K562 (cell line): ENCODE results near the gene MAST1. TPM values are rescaled to one million over a fixed set of nuclear protein-coding genes. Genes with fewer than 3 reads are reported as not detected.
A peak's percentile ranks its signal among the peaks of the same experiment; 100 is the strongest.

Experiments
- ATF1 ChIP-seq, 2 experiments: fragments of 450-650 bp in 1 of 2; IDR thresholded peaks; 2 replicates each; pipeline ENCODE4 v1.6.1; 2016; ENCODE audit warnings: missing compliant biosample characterization in 1 of 2, missing genetic modification characterization in 1 of 2
- HDAC2 ChIP-seq: fragments of 450-650 bp; IDR thresholded peaks from 2 replicates; pipeline ENCODE4 v1.6.1; 2016; ENCODE audit warnings: mild to moderate bottlenecking
- PHF8 ChIP-seq: fragments of 200-600 bp; sonication (generic); IDR thresholded peaks from 2 replicates; pipeline ENCODE4 v1.6.1; 2012; ENCODE audit warnings: mixed run types, mild to moderate bottlenecking, inconsistent platforms, low read length, moderate library complexity, borderline replicate concordance
- SRSF1 ChIP-seq: fragments of 200-400 bp; formaldehyde crosslinking; IDR thresholded peaks from 2 replicates; pipeline ENCODE4 v1.6.1; 2017; ENCODE audit warnings: mild to moderate bottlenecking, low read depth, low read length, moderate library complexity
- THRB ChIP-seq: fragments of 450-650 bp; formaldehyde crosslinking; conservative IDR thresholded peaks from 2 replicates; pipeline ENCODE4 v1.4.0; 2022; ENCODE audit warnings: mild to moderate bottlenecking, missing genetic modification characterization
- ZNF395 ChIP-seq: fragments of 200-800 bp; sonication (Bioruptor generic); IDR thresholded peaks from 2 replicates; pipeline ENCODE4 v1.6.1; 2017; ENCODE audit warnings: missing genetic modification characterization, missing compliant biosample characterization
- polyA plus RNA-seq, 8 experiments: library from polyadenylated mRNA; depleted of rRNA in 4 of 8; stranded (reverse) in 5 of 8; unstranded in 3 of 8; fragments of >200 nt; fragmentation: Nextera tagmentation in 2 of 8; fragmentation: Illumina TruSeq in 1 of 8; extraction: Ambion mirVana in 2 of 8; extraction: Trizol in 1 of 8; gene quantifications; 2 replicates each; pipeline versions ENCODE4 v1.2.1 to v1.2.3, GENCODE V29; 2011 to 2014; ENCODE audit warnings: inconsistent platforms in 1 of 8, missing spikeins in 1 of 8
- total RNA-seq, 7 experiments: library from RNA; depleted of rRNA in 6 of 7; stranded (reverse); fragments of >200 nt in 6 of 7; fragmentation: Illumina TruSeq in 2 of 7; extraction: Trizol in 2 of 7; gene quantifications; 2 replicates each; pipeline versions ENCODE4 v1.2.1 to v1.2.3, GENCODE V29; 2011 to 2021; ENCODE audit warnings: low replicate concordance in 1 of 7
- TF ChIP-seq, protein P1 (sequence below), 2 experiments: fragments of 450-650 bp; formaldehyde crosslinking in 1 of 2; IDR thresholded peaks; 2 replicates each; pipeline versions ENCODE4 v1.4.0 to v1.6.1; 2014 to 2020; ENCODE audit warnings: mild to moderate bottlenecking in 2 of 2, borderline replicate concordance in 1 of 2, low read depth in 1 of 2
- TF ChIP-seq, protein P2 (sequence below): sonication (generic); formaldehyde crosslinking; IDR thresholded peaks from 2 replicates; pipeline ENCODE4 v1.8.0; 2022; ENCODE audit warnings: mild to moderate bottlenecking, missing genetic modification reagents, borderline replicate concordance
- TF ChIP-seq, protein P3 (sequence below): fragments of 200-800 bp; sonication (Bioruptor generic); IDR thresholded peaks from 2 replicates; pipeline ENCODE4 v1.6.1; 2017; ENCODE audit warnings: missing genetic modification characterization, missing compliant biosample characterization

MAST1 gene
- total and polyA plus RNA-seq, 9 of the 15 experiments (the other 6 are each of a cell fraction or from before 2014, with no cell fraction given) = 0.48 to 10.3 (median 3.9) TPM

- TF ChIP-seq, protein P1, sequence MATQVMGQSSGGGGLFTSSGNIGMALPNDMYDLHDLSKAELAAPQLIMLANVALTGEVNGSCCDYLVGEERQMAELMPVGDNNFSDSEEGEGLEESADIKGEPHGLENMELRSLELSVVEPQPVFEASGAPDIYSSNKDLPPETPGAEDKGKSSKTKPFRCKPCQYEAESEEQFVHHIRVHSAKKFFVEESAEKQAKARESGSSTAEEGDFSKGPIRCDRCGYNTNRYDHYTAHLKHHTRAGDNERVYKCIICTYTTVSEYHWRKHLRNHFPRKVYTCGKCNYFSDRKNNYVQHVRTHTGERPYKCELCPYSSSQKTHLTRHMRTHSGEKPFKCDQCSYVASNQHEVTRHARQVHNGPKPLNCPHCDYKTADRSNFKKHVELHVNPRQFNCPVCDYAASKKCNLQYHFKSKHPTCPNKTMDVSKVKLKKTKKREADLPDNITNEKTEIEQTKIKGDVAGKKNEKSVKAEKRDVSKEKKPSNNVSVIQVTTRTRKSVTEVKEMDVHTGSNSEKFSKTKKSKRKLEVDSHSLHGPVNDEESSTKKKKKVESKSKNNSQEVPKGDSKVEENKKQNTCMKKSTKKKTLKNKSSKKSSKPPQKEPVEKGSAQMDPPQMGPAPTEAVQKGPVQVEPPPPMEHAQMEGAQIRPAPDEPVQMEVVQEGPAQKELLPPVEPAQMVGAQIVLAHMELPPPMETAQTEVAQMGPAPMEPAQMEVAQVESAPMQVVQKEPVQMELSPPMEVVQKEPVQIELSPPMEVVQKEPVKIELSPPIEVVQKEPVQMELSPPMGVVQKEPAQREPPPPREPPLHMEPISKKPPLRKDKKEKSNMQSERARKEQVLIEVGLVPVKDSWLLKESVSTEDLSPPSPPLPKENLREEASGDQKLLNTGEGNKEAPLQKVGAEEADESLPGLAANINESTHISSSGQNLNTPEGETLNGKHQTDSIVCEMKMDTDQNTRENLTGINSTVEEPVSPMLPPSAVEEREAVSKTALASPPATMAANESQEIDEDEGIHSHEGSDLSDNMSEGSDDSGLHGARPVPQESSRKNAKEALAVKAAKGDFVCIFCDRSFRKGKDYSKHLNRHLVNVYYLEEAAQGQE (IDR thresholded peaks at IDR 0.05; ENCODE audit: borderline replicate concordance) = peak; percentile 93
- TF ChIP-seq, protein P1 (CRISPR knock-in tag; IDR thresholded peaks at IDR 0.05; ENCODE audit: low read depth) = no peak
- TF ChIP-seq PHF8 (no peak), ATF1 (CRISPR knock-in tag; IDR thresholded peaks at IDR 0.05) (no peak), ATF1 (tag; IDR thresholded peaks at IDR 0.05) (0 out of 2 replicates have a peak, but pooled peaks have one; percentile 27), SRSF1 (no peak), HDAC2 (0 out of 2 replicates have a peak, but pooled peaks have one; percentile 12), THRB (no peak), ZNF395 (no peak)
- TF ChIP-seq, protein P2, sequence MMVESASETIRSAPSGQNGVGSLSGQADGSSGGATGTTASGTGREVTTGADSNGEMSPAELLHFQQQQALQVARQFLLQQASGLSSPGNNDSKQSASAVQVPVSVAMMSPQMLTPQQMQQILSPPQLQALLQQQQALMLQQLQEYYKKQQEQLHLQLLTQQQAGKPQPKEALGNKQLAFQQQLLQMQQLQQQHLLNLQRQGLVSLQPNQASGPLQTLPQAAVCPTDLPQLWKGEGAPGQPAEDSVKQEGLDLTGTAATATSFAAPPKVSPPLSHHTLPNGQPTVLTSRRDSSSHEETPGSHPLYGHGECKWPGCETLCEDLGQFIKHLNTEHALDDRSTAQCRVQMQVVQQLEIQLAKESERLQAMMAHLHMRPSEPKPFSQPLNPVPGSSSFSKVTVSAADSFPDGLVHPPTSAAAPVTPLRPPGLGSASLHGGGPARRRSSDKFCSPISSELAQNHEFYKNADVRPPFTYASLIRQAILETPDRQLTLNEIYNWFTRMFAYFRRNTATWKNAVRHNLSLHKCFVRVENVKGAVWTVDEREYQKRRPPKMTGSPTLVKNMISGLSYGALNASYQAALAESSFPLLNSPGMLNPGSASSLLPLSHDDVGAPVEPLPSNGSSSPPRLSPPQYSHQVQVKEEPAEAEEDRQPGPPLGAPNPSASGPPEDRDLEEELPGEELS (CRISPR knock-in tag) = no peak
- TF ChIP-seq, protein P3, sequence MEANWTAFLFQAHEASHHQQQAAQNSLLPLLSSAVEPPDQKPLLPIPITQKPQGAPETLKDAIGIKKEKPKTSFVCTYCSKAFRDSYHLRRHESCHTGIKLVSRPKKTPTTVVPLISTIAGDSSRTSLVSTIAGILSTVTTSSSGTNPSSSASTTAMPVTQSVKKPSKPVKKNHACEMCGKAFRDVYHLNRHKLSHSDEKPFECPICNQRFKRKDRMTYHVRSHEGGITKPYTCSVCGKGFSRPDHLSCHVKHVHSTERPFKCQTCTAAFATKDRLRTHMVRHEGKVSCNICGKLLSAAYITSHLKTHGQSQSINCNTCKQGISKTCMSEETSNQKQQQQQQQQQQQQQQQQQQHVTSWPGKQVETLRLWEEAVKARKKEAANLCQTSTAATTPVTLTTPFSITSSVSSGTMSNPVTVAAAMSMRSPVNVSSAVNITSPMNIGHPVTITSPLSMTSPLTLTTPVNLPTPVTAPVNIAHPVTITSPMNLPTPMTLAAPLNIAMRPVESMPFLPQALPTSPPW (CRISPR knock-in tag) = 0 out of 2 replicates have a peak, but pooled peaks have one; percentile 13
Observed at GRCh38 chr19:12840091-12841079, 2.1 kb downstream of the MAST1 start (continued).
